ENCODE data around the gene EPG5.

DNA sequence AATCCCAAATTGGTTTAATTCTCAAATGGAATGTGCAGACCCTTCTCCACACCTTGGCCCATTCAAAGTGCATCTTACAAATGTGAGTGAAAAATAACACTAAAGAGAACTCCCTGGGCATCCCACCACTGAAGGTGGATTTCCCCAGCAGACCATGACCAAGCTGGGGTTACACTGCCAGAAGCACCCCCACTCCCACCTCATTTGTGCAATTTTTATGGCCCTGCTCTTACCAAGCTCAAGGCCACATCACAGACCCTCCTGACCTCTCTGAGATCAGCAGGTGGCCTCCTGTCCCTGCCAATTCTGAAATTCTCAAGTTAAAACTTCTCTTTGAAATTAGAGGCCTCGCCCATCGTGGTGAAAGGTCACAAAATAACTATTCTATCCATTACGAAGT lies 120.0 kb downstream of the EPG5 start:
- TF ChIP-seq, protein P1, sequence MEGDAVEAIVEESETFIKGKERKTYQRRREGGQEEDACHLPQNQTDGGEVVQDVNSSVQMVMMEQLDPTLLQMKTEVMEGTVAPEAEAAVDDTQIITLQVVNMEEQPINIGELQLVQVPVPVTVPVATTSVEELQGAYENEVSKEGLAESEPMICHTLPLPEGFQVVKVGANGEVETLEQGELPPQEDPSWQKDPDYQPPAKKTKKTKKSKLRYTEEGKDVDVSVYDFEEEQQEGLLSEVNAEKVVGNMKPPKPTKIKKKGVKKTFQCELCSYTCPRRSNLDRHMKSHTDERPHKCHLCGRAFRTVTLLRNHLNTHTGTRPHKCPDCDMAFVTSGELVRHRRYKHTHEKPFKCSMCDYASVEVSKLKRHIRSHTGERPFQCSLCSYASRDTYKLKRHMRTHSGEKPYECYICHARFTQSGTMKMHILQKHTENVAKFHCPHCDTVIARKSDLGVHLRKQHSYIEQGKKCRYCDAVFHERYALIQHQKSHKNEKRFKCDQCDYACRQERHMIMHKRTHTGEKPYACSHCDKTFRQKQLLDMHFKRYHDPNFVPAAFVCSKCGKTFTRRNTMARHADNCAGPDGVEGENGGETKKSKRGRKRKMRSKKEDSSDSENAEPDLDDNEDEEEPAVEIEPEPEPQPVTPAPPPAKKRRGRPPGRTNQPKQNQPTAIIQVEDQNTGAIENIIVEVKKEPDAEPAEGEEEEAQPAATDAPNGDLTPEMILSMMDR (IDR thresholded peaks at IDR 0.05 in 8 of 11, conservative IDR thresholded peaks at IDR 0.05 in 3 of 11) = no peak
- TF ChIP-seq POLR2AphosphoS5 (IDR thresholded peaks at IDR 0.05) (no peak), POLR2A (IDR thresholded peaks at IDR 0.05) (no peak)

All from spleen (tissue), 7 donors.